ENCODE data around the gene DBH.
A peak's percentile ranks its signal among the peaks of the same experiment; 100 is the strongest.

Gene DBH

DNA sequence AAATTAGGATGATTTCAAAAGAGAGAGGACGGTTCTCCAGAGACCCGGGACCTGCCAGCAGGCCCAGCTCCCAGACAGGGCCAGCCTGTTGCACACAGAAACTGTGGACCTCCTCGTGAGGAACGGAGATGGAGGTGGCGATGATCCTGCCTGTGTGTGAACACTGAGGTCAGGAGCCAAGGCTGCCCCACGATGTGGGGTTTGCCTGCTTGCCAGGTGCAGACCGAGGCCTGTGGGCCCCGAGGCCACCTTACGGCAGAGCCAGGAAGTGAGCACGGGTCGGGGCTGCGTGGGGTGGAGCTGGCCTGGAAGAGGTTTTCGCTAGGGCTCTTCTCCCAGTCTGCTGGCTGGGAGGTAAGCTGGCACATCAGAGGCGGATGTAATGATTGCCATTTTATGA is 31.3 kb upstream of the DBH start:
- no peak for DNase-seq (ENCODE audit: low spot score)

GRCh38 chr9:133605446-133605845 is 30.7 kb upstream of the DBH start:
- DNase-seq (ENCODE audit: low spot score), result no peak

- no peak for DNase-seq (ENCODE audit: low spot score)
Measured at GRCh38 chr9:133605856-133606707, 30.1 kb upstream of the DBH start.

DNA sequence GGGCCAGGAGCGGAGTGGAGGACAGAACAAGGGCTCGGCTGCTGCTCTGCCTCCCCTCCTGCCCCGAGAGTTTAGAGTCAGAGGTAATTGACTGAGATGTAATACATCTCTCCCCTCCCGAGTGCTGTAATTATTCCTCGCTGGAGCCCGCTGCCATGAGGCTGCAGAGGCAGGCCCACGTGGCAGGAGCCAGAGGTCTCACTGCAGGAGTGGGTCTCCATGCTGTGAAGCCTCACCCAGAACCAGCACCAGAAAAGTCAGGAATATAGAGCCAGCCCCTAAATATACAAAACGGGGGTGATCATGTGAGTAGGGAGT is 29.5 kb upstream of the DBH start:
- DNase-seq (ENCODE audit: low spot score), result no peak

DNA sequence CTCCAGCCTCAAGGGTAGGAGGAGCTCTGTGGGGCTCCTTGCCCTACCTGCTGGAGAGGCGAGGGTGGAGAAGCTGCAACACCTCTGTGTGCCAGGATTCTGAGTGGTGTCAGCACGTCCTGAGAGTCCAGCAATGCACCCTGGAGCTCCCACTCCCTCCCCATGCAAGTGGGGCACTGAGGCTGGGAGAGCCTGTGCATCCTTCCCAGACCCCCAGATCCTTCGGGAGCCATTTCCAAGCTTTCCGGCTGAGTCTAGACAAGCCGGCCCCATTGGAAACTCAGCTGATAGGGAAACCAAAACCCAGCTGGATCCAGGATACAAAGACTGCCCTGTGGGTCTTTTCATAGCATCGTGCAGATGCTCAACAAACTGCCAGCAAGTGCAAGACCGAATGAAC is 28.8 kb upstream of the DBH start:
- DNase-seq (ENCODE audit: low spot score), result no peak

DNA sequence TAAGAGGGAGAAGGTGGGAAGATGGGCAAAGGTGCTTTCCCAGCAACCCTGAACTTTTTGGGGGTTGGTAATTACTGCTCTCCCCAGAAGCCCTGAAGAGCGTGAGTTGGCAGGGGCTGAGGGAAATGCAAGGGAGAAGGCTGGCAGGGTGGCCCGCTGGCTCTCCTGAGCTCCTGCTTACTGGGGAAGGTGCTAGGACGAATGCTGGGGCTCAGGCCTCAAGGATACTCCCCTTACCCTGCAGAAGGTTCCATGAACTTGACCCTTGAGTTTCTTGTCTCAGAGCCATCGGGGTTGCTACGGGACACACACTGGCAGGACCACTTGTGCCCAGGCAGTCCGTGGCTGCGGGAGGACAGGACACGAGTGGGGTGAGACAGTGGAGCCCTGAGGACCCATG is 28.2 kb upstream of the DBH start:
- DNase-seq (ENCODE audit: low spot score), result no peak

DNA sequence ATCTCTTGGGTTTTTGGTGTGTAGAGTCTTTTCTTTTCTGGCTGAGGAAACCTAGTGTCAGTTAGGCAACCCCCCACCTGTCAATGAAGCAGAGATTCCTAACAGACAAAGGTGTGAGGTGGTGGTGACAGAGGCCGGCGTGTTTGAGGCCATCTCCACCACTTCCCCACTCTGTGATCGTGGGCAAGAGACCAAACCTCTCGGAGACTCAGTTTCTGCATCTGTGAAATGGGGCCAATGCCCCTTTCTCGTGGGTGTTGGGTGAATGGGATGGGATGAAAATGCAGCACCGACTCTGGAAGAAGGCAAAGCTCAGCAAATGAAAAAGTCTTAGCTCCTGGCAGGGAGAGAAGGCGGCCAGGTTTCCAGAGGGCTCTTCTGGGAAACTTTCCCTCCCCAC is 27.8 kb upstream of the DBH start:
- DNase-seq (ENCODE audit: low spot score), result no peak

DNA sequence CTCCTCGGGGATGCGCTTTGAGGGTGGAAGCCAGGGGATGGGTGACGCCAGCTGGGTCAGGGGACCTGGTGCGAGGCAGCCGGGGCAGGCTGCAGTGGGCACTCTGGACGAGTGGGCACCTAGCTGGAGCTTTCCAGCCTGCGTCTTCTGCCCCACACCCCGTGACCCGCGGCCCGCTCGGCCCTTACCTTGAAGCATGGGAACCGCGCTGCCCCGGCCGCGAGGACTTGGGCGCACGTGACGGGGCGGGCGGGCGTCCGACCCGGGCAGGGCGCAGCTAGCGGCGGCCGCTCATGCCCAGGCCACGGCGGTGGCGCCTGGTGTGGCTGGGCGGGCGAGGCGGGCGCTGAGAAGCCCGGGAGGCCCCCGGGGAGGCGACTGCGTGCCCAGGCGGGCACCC is 27.3 kb upstream of the DBH start:
- no peak for DNase-seq (ENCODE audit: low spot score)

DNA sequence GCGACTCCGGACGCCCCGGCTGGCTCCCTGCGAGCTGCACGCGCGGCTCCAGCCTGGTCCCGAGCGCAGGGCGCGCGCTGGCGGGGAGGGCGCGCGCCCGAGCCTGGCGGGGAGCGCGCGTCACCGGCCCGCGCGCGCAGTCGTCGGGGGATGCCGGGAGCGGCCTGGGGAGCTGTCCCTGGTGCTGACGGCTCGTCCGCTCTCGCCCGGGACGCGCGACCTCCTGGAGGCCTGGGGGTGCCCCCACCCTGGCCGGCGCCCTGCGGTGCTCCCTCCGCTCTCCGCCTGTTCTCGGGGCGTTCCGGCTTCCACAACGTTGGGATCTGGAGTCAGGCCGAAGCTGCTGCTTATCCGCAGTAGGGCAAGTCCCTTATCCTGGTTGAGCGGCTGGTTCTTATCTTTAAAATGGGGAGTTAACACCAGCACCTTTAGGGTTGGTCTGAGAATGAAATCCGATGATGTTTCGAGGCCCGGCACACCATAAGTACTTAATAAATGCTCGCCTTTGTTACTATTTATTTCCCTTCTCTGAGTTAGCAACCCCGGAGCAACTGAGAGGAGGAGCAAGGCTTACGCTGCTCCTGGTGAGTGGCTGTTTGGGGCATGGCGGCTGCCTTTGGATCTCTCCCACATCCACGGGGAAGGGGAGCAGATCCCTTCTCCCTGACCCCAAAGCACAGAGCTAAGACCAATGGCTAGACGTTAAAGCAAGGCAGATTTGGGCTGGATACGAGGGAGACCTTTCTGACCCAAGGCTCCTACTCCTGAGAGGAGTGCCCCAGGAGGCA is 26.7 kb upstream of the DBH start, which contains the start of gene FAM163B:
Gene FAM163B (minus strand): TSS at position 79 of the 788 bp plus-strand sequence. CDS start 29,166 bp downstream, outside the sequence.
- peak; percentile 55 for DNase-seq (ENCODE audit: low spot score)

DNA sequence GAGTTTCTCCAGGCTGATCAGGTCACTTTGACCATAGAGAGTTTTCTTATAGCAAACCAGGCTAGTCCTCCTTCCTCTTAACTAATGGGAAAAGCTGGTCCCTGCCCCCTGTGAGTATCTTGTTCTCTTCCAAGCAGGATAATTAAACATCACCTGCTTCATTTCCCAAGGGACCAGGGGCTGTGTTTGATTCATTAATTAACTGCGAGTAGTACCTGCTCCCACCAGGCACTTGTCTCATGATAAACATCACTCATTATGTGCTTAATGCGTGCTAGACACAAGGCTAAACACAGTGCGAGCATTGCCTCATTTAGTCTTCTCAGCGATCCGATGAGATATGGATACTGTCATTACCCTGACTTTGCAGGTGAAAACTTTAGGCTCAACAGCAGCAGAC is 25.3 kb upstream of the DBH start:
- DNase-seq (ENCODE audit: low spot score), result no peak

GRCh38 chr9:133612051-133612450 is 24.1 kb upstream of the DBH start:
- DNase-seq (ENCODE audit: low spot score), result no peak

DNA sequence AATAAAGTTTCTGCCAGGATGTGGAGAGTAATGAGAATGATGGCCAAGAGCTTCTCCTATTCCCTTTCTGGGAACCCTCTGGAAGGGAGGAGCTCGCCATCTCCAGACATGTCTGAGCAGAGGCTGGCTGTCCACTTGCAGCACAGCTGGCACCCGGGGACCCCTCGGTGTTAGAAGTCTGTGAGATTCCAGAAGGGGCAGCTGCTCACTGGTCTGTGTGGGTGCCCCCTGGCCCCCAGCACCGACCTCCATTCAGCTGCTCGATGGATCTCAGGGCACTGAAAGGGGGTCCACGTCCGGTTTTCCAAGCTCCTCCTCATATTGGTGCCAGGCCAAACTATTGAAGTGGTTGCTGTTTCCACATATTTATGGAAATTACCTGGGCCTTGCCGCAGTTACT is 23.3 kb upstream of the DBH start:
- DNase-seq (ENCODE audit: low spot score), result no peak

- no peak for DNase-seq (ENCODE audit: low spot score)
Measured at GRCh38 chr9:133613432-133613831, 22.7 kb upstream of the DBH start.

DNA sequence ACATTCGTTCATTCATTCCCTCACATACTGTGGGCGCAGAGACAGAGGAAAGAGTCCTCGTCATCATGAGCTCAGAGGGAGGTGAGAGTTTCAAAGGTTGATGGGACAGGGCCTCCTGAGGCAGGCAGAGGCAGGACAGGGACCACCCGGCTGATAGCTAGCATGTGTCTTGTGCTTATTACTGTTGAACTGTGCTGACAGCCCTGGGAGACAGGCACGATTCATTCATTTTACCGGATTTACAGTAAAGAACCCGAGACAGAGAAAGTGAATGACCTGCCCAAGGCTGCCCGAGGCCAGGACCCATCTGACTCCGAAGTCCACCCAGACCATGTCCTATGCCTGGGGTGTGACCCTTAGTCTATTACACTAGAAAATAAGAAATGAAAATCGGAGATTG is 22.1 kb upstream of the DBH start:
- DNase-seq (ENCODE audit: low spot score), result no peak

DNA sequence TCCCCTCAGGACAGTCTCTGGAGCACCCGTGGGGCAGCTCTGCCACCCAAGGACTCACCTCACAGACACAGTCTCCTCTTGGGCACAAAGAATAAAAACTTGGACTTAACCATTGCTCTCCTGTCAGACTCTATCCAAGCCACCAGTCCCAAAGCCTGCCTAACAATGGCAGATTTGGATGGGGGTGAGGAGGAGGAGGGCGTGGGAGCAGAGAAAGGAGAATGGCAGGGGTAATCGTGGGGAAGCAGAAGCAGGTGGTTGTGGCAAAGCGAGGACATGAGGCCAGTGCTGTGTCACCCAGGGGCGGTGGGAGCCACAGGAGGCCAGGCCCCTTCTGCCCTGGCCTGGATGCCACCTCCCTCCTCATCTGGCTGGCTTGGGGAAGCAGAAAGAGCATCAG is 21.5 kb upstream of the DBH start:
- no peak for DNase-seq (ENCODE audit: low spot score)

DNA sequence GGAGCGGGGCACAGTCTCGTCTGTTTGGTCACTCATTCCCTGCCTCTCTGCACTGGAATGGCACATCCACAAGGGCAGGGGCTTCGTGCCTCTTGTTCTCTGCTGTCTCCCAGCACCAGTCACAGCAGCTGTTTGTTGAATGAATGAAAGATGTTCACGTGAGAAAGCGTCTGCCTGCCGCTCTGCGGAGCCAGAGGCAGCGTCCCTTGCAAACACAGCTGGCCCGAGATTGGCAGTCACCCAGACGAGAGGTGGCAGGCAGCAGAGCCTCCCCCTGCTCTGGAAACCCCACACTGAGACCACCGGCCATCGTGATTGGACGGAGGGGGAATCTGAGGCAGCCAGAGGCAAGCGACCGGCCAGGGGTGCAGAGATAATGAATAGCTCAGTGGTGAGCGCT is 21.0 kb upstream of the DBH start:
- DNase-seq (ENCODE audit: low spot score), result no peak

GRCh38 chr9:133615606-133616188 is 20.5 kb upstream of the DBH start:
- DNase-seq (ENCODE audit: low spot score), result no peak

- no peak for DNase-seq (ENCODE audit: low spot score)
Measured at GRCh38 chr9:133616643-133617405, 19.3 kb upstream of the DBH start.

GRCh38 chr9:133618726-133619125 is 17.4 kb upstream of the DBH start:
- no peak for DNase-seq (ENCODE audit: low spot score)

- DNase-seq (ENCODE audit: low spot score), result no peak
Measured at GRCh38 chr9:133619791-133620190, 16.4 kb upstream of the DBH start.

DNA sequence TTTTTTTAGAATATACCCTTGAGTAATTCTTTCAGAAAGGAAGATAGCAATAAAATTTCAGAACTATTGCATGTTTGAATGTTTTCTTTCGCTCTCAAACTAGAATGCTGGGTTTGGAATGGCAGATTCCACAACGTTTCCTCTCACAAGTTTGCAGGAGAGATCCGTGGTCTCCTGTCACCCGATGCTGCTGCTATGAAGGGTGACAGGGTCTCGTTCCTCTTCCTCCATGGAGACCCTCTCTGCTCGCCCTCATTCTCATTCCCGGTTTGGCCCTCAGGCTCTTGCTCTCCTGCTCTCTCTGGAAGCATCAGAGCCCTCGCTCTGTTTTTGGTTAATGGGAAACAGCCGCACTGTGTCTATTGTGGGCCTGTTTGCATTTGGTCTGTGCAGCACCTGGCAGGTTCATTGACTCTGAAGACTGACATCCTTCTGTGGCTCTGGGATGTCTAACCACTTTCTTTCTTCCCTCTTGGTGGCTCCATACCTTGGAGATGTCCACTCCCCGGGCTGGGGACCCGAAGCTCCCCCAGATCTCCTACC is 14.4 kb upstream of the DBH start:
- no peak for DNase-seq (ENCODE audit: low spot score)

DNA sequence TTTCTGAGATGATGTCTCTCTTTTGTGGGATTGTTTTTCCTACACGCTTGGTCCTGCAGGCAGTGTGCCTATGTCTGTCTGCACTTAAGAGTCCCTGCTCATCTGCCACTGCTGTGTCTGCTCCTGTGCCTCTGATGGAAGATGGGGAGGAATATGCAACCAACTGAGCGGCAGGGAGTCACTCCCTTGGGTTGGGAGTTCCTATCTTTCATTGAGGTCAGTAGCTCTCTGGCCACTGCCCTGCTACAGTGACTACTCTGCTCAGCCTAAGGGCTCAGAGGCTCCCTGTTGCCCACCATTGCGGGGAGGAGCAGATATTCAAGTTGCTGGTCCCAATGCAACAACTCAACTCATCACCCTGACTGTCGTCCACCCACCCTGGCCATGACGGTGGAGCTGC is 13.6 kb upstream of the DBH start:
- DNase-seq (ENCODE audit: low spot score), result no peak
